NCI-H1417 (cell line): ENCODE measurements around the gene GNB1L.

Source experiments
- DNase-seq, 3 experiments: peaks; one replicate each; lab custom pipeline; 2025; lab: John Stamatoyannopoulos, UW

Gene GNB1L

GRCh38 chr22:19760951-19761724 lies 93.5 kb downstream of the GNB1L start:
- DNase-seq = peak in 2 of 3 experiments; percentile 24 to 28

GRCh38 chr22:19760058-19760950 lies 94.4 kb downstream of the GNB1L start, which contains the start of gene TBX1:
Gene TBX1 (plus strand): TSS chr22:19760778. CDS start chr22:19760844, 66 bp downstream.
- peak in 1 of 3 experiments; percentile 7 for DNase-seq

- DNase-seq = no peak
Measured at GRCh38 chr22:19759427-19760057, 95.1 kb downstream of the GNB1L start.

GRCh38 chr22:19758896-19759426 lies 95.7 kb downstream of the GNB1L start:
- no peak for DNase-seq

- no peak for DNase-seq
Measured at GRCh38 chr22:19757985-19758895, 96.4 kb downstream of the GNB1L start.

- DNase-seq = no peak
Measured at GRCh38 chr22:19757140-19757984, 97.3 kb downstream of the GNB1L start.

- peak in 1 of 3 experiments; percentile 37 for DNase-seq
Measured at GRCh38 chr22:19756288-19757128, 98.2 kb downstream of the GNB1L start.

- DNase-seq = no peak
Measured at GRCh38 chr22:19755722-19756287, 98.9 kb downstream of the GNB1L start.

GRCh38 chr22:19755145-19755710 lies 99.4 kb downstream of the GNB1L start:
- no peak for DNase-seq

- DNase-seq = no peak
Measured at GRCh38 chr22:19754701-19755144, 100.0 kb downstream of the GNB1L start.

GRCh38 chr22:19753996-19754700 lies 100.5 kb downstream of the GNB1L start:
- no peak for DNase-seq

GRCh38 chr22:19753090-19753842 lies 101.4 kb downstream of the GNB1L start:
- DNase-seq = no peak

GRCh38 chr22:19751497-19752245 lies 103.0 kb downstream of the GNB1L start:
- no peak for DNase-seq

- DNase-seq = no peak
Measured at GRCh38 chr22:19750507-19751490, 103.9 kb downstream of the GNB1L start.

- DNase-seq = no peak
Measured at GRCh38 chr22:19749876-19750275, 104.8 kb downstream of the GNB1L start.
